LNCAP (cell line): Measurements from ENCODE around the gene CDH4.

Experiments
- TF ChIP-seq, protein P1 (sequence below): fragments of 450-650 bp; IDR thresholded peaks from 2 replicates; pipeline ENCODE4 v1.5.1; 2017; ENCODE audit warnings: mild to moderate bottlenecking

Gene CDH4

GRCh38 chr20:61696181-61696735 lies 444.2 kb downstream of the CDH4 start:
- TF ChIP-seq, protein P1, sequence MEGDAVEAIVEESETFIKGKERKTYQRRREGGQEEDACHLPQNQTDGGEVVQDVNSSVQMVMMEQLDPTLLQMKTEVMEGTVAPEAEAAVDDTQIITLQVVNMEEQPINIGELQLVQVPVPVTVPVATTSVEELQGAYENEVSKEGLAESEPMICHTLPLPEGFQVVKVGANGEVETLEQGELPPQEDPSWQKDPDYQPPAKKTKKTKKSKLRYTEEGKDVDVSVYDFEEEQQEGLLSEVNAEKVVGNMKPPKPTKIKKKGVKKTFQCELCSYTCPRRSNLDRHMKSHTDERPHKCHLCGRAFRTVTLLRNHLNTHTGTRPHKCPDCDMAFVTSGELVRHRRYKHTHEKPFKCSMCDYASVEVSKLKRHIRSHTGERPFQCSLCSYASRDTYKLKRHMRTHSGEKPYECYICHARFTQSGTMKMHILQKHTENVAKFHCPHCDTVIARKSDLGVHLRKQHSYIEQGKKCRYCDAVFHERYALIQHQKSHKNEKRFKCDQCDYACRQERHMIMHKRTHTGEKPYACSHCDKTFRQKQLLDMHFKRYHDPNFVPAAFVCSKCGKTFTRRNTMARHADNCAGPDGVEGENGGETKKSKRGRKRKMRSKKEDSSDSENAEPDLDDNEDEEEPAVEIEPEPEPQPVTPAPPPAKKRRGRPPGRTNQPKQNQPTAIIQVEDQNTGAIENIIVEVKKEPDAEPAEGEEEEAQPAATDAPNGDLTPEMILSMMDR: no peak

GRCh38 chr20:61697666-61698597 lies 445.9 kb downstream of the CDH4 start:
- TF ChIP-seq, protein P1: no peak

GRCh38 chr20:61698598-61699494 lies 446.8 kb downstream of the CDH4 start:
- TF ChIP-seq, protein P1: no peak

GRCh38 chr20:61699495-61700374 lies 447.7 kb downstream of the CDH4 start:
- TF ChIP-seq, protein P1: no peak

- TF ChIP-seq, protein P1: no peak
Measured at GRCh38 chr20:61700595-61701140, 448.6 kb downstream of the CDH4 start.

GRCh38 chr20:61701401-61701800 lies 449.3 kb downstream of the CDH4 start:
- TF ChIP-seq, protein P1: no peak
